IMR-90 (cell line): ENCODE results near the gene NAV2. TPM values are rescaled to one million over a fixed set of nuclear protein-coding genes. Genes with fewer than 3 reads are reported as not detected.

ENCODE experiments used
- ATAC-seq: fragments of 200-7000 bp; cut with Tn5 transposase; 2 replicates; pipeline ENCODE4 v1.9.1; 2020; ENCODE audit warnings: low read depth, mild to moderate bottlenecking, moderate library complexity
- BruUV-seq: library from RNA; stranded (reverse); fragments of 400-500 nt; replicated peaks from 2 replicates; lab custom pipeline; 2021; lab: Mats Ljungman, UMichigan
- CTCF ChIA-PET: fragments of 300-600 bp; formaldehyde crosslinking; extraction: SDS; loops from one replicate; lab custom pipeline; 2021; ENCODE audit warnings: antibody characterized with exemption; lab: Yijun Ruan, JAX
- POLR2A ChIA-PET: fragments of 300-600 bp; sonication (Branson Sonifier 250); formaldehyde crosslinking; loops from one replicate; lab custom pipeline; 2022; ENCODE audit warnings: antibody characterized with exemption; ENCODE audit not compliant: unreplicated experiment; lab: Charles Lee
- DNase-seq: peaks from one replicate; pipeline ENCODE4 v3.0.0; 2013
- H2AFZ ChIP-seq: replicated peaks from 2 replicates; pipeline ENCODE3; 2013; ENCODE audit warnings: low read length, mild to moderate bottlenecking; ENCODE audit not compliant: poor library complexity
- H2AK5ac ChIP-seq: 2 replicates; pipeline ENCODE4 v1.6.1; 2013; ENCODE audit warnings: low read depth, low read length, inconsistent platforms
- H2AK9ac ChIP-seq: replicated peaks from 2 replicates; pipeline ENCODE3; 2013; ENCODE audit warnings: mild to moderate bottlenecking, low read depth, low read length, moderate library complexity; ENCODE audit not compliant: poor library complexity
- H2BK120ac ChIP-seq: 2 replicates; pipeline ENCODE4 v1.6.1; 2013; ENCODE audit warnings: low read depth, low read length, inconsistent platforms
- H2BK15ac ChIP-seq: 3 replicates; pipeline ENCODE4 v1.6.1; 2013; ENCODE audit warnings: low read depth, low read length, inconsistent platforms
- H2BK20ac ChIP-seq: 2 replicates; pipeline ENCODE4 v1.6.1; 2013; ENCODE audit warnings: low read depth, mild to moderate bottlenecking, inconsistent platforms, low read length, moderate library complexity
- H2BK5ac ChIP-seq: 2 replicates; pipeline ENCODE4 v1.6.1; 2013; ENCODE audit warnings: mild to moderate bottlenecking, low read depth, low read length, inconsistent platforms; ENCODE audit not compliant: poor library complexity, severe bottlenecking
- H3K14ac ChIP-seq: replicated peaks from 2 replicates; pipeline ENCODE4 v1.6.1; 2013; ENCODE audit warnings: low read depth, low read length, inconsistent platforms
- H3K18ac ChIP-seq: 2 replicates; pipeline ENCODE4 v1.6.1; 2013; ENCODE audit warnings: low read depth, low read length, control low read depth
- H3K23ac ChIP-seq: 2 replicates; pipeline ENCODE4 v1.6.1; 2013; ENCODE audit warnings: low read depth, low read length, inconsistent platforms
- H3K27ac ChIP-seq: 2 replicates; pipeline ENCODE4 v1.5.1; 2013; ENCODE audit warnings: mild to moderate bottlenecking, control low read depth, low read length; ENCODE audit not compliant: insufficient read depth
- H3K27me3 ChIP-seq: 2 replicates; pipeline ENCODE4 v1.6.1; 2013; ENCODE audit warnings: low read length; ENCODE audit not compliant: control insufficient read depth, insufficient read depth
- H3K36me3 ChIP-seq: 2 replicates; pipeline ENCODE4 v1.6.1; 2013; ENCODE audit warnings: low read length, mixed read lengths; ENCODE audit not compliant: control insufficient read depth, insufficient read depth
- H3K4ac ChIP-seq: 2 replicates; pipeline ENCODE4 v1.6.1; 2013; ENCODE audit warnings: low read depth, low read length, inconsistent platforms
- H3K4me1 ChIP-seq: 2 replicates; pipeline ENCODE4 v1.6.1; 2013; ENCODE audit warnings: low read length, mixed read lengths; ENCODE audit not compliant: control insufficient read depth, insufficient read depth
- H3K4me2 ChIP-seq: 2 replicates; pipeline ENCODE4 v1.6.1; 2013; ENCODE audit warnings: low read depth, mild to moderate bottlenecking, control low read depth, low read length, moderate library complexity
- H3K4me3 ChIP-seq: 2 replicates; pipeline ENCODE4 v1.5.1; 2013; ENCODE audit warnings: low read depth, mild to moderate bottlenecking, control low read depth, low read length, moderate library complexity; ENCODE audit not compliant: insufficient read depth
- H3K56ac ChIP-seq: 2 replicates; pipeline ENCODE4 v1.6.1; 2013; ENCODE audit warnings: low read length, inconsistent platforms; ENCODE audit not compliant: insufficient read depth; ENCODE audit errors: extremely low read depth
- H3K79me1 ChIP-seq, 2 experiments: 2 replicates each; pipeline ENCODE4 v1.6.1; 2013; ENCODE audit warnings: low read length in 2 of 2, inconsistent platforms in 1 of 2, low read depth in 1 of 2
- H3K9ac ChIP-seq: 2 replicates; pipeline ENCODE4 v1.6.1; 2013; ENCODE audit warnings: low read depth, low read length, control low read depth
- H3K9me1 ChIP-seq: 2 replicates; pipeline ENCODE4 v1.6.1; 2013; ENCODE audit warnings: low read length, inconsistent platforms; ENCODE audit not compliant: insufficient read depth
- H3K9me3 ChIP-seq: 2 replicates; pipeline ENCODE4 v1.6.1; 2013; ENCODE audit warnings: low read length; ENCODE audit not compliant: control insufficient read depth, insufficient read depth
- H4K20me1 ChIP-seq: 2 replicates; pipeline ENCODE4 v1.6.1; 2013; ENCODE audit warnings: low read length, inconsistent platforms; ENCODE audit not compliant: insufficient read depth
- H4K5ac ChIP-seq: 2 replicates; pipeline ENCODE4 v1.6.1; 2013; ENCODE audit warnings: mild to moderate bottlenecking, low read depth, low read length, control low read depth
- H4K8ac ChIP-seq, 2 experiments: 2 replicates each; pipeline ENCODE4 v1.6.1; 2013; ENCODE audit warnings: low read depth in 2 of 2, low read length in 2 of 2, control low read depth in 1 of 2, inconsistent platforms in 1 of 2
- H4K91ac ChIP-seq: 2 replicates; pipeline ENCODE4 v1.6.1; 2013; ENCODE audit warnings: low read depth, low read length, inconsistent platforms; ENCODE audit not compliant: insufficient read depth
- CEBPB ChIP-seq: IDR thresholded peaks from 2 replicates; pipeline ENCODE4 v1.6.1; 2012; ENCODE audit warnings: low read depth, low read length, improper control_type of control experiment
- CHD1 ChIP-seq: IDR thresholded peaks from 2 replicates; pipeline ENCODE4 v1.6.1; 2012; ENCODE audit warnings: low read depth, low read length, improper control_type of control experiment
- FOS ChIP-seq: fragments of 150-350 bp; IDR thresholded peaks from 2 replicates; pipeline ENCODE4 v1.6.1; 2016; ENCODE audit warnings: low read depth, low read length
- NFE2L2 ChIP-seq: fragments of 150-350 bp; IDR thresholded peaks from 2 replicates; pipeline ENCODE4 v1.6.1; 2016; ENCODE audit warnings: low read depth, mild to moderate bottlenecking, low read length
- RCOR1 ChIP-seq: IDR thresholded peaks from 2 replicates; pipeline ENCODE4 v1.6.1; 2012; ENCODE audit warnings: mild to moderate bottlenecking, low read length, improper control_type of control experiment; ENCODE audit not compliant: insufficient replicate concordance
- SMC3 ChIP-seq: fragments of 150-350 bp; IDR thresholded peaks from 2 replicates; pipeline ENCODE4 v1.6.1; 2016; ENCODE audit warnings: low read depth, mild to moderate bottlenecking, antibody characterized with exemption, low read length, moderate library complexity
- WGBS, 2 experiments: methylation state at CpG; one replicate each; pipeline versions ENCODE4 v1.1.5 to v1.1.7; 2013; ENCODE audit warnings: missing lambda C conversion rate in 2 of 2; ENCODE audit not compliant: insufficient read length in 1 of 2; ENCODE audit errors: extremely low coverage in 2 of 2; 5-methylcytosine and 5-hydroxymethylcytosine counted together
- dilution Hi-C: fragments of 300-500 bp; cut with HindIII; formaldehyde crosslinking; loops from one replicate; pipeline ENCODE4 v1.14.3; 2018; ENCODE audit warnings: low sequenced_read_pairs; ENCODE audit not compliant: unreplicated experiment
- in situ Hi-C: fragments of 300-500 bp; cut with MboI; formaldehyde crosslinking; loops from 3 replicates; pipeline ENCODE4 v1.14.3; 2019; ENCODE audit warnings: low sequenced_read_pairs, inconsistent platforms, mixed read lengths
- intact Hi-C: fragments of 100-400 bp; cut with micrococcal nuclease; formaldehyde crosslinking; loops from 2 replicates; pipeline ENCODE4 v1.10.0; 2022
- polyA plus RNA-seq, 3 experiments: library from polyadenylated mRNA; depleted of rRNA; stranded (reverse); fragments of >200 nt; gene quantifications; 2 replicates each; pipeline ENCODE4 v1.2.3, GENCODE V29; 2012; ENCODE audit warnings: low replicate concordance in 1 of 3
- total RNA-seq: library from RNA; depleted of rRNA; stranded (reverse); fragments of >200 nt; gene quantifications from 2 replicates; pipeline ENCODE4 v1.2.3, GENCODE V29; 2012
- TF ChIP-seq, protein P1 (sequence below): fragments of 150-350 bp; IDR thresholded peaks from 2 replicates; pipeline ENCODE4 v1.6.1; 2016; ENCODE audit warnings: low read depth, mild to moderate bottlenecking, low read length, moderate library complexity, borderline replicate concordance
- TF ChIP-seq, protein P2 (sequence below): conservative IDR thresholded peaks from 2 replicates; pipeline ENCODE4 v1.5.1; 2012; ENCODE audit warnings: mild to moderate bottlenecking, low read depth, low read length, improper control_type of control experiment
- TF ChIP-seq, protein P3 (sequence below): fragments of 150-350 bp; IDR thresholded peaks from 2 replicates; pipeline ENCODE4 v1.6.1; 2017; ENCODE audit warnings: mild to moderate bottlenecking, antibody characterized with exemption, low read length, low read depth

NAV2 gene
- total and polyA plus RNA-seq, 2 of the 4 experiments (the other 2 are of a cell fraction) = 4.5 to 12.6 TPM

DNA sequence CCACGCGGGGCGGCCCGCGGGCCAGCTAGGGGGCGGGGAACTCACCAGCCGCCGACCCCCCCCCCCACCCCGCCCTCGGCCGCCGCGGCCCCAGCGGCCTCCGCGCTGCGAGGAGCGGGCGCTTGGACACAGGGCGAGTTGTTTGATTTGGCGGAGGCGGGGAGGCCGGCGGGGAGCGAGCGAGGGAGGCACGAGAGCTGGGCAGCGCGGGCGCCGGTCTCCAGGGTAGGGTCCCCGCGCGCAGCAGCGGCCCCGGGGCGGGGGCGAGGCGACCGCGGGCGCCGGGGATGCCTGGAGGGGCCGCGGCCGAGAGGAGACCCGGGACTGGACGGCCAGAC is 64.4 kb downstream of the NAV2 start:
- Histone ChIP-seq H3K4me2 (peak overlapping the region; percentile 84), H3K36me3 (no peaks in the 10 kb centered on the region), H3K14ac (no peak overlapping the region), H4K5ac (no peak overlapping the region), H2BK20ac (no peak overlapping the region), H2BK120ac (no peak overlapping the region), H3K4ac (no peak overlapping the region), H3K9ac (no peak overlapping the region), H4K20me1 (peaks cover 89% of the 10 kb centered on the region), H4K8ac (no peak overlapping the region), H3K9me1 (peaks cover 7% of the 10 kb centered on the region; the same call in 1 of the 2 replicates), H2AK9ac (peak overlapping the region; percentile 37), H4K91ac (no peak overlapping the region), H3K27me3 (peaks cover 3% of the 10 kb centered on the region; the same call in 1 of the 2 replicates), H3K56ac (no peak overlapping the region), H3K23ac (no peak overlapping the region), H3K4me3 (peak overlapping the region; percentile 41), H3K9me3 (0 out of 2 replicates have a peak, but pooled peaks cover 1% of the 10 kb centered on the region), H2AK5ac (no peak overlapping the region), H3K79me1 (peaks cover 66 to 71% of the 10 kb centered on the region in 2 experiments), H3K27ac (no peak overlapping the region), H2BK5ac (no peak overlapping the region), H3K18ac (no peak overlapping the region), H2BK15ac (no peak overlapping the region), H2AFZ (peak overlapping the region; percentile 11), H3K4me1 (peaks cover 2% of the 10 kb centered on the region; the same call in 1 of the 2 replicates)
- intact Hi-C loops = no loop called here
- in situ Hi-C loops = no loop called here
- no peak for DNase-seq
- ChIA-PET POLR2A (no interaction called here), CTCF (interaction anchor here (0.6 to 1.0 kb wide), 2 partner anchors 12 to 517 kb away, joined by 3 to 5 read pairs; no protein-coding TSS in a partner anchor)
- TF ChIP-seq FOS (no peak), SMC3 (no peak), CEBPB (no peak), RCOR1 (no peak), CHD1 (no peak), NFE2L2 (no peak)
- TF ChIP-seq, protein P1, sequence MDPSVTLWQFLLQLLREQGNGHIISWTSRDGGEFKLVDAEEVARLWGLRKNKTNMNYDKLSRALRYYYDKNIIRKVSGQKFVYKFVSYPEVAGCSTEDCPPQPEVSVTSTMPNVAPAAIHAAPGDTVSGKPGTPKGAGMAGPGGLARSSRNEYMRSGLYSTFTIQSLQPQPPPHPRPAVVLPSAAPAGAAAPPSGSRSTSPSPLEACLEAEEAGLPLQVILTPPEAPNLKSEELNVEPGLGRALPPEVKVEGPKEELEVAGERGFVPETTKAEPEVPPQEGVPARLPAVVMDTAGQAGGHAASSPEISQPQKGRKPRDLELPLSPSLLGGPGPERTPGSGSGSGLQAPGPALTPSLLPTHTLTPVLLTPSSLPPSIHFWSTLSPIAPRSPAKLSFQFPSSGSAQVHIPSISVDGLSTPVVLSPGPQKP = no peak
- TF ChIP-seq, protein P2, sequence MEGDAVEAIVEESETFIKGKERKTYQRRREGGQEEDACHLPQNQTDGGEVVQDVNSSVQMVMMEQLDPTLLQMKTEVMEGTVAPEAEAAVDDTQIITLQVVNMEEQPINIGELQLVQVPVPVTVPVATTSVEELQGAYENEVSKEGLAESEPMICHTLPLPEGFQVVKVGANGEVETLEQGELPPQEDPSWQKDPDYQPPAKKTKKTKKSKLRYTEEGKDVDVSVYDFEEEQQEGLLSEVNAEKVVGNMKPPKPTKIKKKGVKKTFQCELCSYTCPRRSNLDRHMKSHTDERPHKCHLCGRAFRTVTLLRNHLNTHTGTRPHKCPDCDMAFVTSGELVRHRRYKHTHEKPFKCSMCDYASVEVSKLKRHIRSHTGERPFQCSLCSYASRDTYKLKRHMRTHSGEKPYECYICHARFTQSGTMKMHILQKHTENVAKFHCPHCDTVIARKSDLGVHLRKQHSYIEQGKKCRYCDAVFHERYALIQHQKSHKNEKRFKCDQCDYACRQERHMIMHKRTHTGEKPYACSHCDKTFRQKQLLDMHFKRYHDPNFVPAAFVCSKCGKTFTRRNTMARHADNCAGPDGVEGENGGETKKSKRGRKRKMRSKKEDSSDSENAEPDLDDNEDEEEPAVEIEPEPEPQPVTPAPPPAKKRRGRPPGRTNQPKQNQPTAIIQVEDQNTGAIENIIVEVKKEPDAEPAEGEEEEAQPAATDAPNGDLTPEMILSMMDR = no peak
- TF ChIP-seq, protein P3, sequence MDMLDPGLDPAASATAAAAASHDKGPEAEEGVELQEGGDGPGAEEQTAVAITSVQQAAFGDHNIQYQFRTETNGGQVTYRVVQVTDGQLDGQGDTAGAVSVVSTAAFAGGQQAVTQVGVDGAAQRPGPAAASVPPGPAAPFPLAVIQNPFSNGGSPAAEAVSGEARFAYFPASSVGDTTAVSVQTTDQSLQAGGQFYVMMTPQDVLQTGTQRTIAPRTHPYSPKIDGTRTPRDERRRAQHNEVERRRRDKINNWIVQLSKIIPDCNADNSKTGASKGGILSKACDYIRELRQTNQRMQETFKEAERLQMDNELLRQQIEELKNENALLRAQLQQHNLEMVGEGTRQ = no peak
- no TSS peak for BruUV-seq
- dilution Hi-C loops = no loop called here
- WGBS, 2 experiments = no CpG with 5 or more reads among the region's 48 CpGs
- peak; percentile 71 for ATAC-seq
